ENCODE data around the gene GAB2.

Gene GAB2

DNA sequence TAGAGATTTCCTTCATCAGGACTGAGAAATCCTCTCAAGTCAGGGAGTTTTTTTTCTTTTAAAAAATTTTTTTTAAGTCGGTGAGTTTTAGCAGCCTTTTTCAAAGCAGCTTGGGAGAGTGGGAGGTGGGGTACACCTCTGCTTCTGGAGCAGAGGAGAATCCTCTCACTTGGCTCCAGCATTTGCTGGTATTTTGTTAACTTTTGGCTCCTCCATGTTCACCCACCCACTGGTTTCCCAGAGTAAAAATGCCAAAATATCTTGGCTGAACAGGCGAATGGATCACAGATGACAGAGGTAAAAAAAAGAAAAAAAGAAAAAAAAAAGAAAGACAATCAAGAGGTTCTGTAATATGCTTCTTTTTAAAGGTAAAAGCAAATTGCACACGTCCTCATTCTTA is 68.0 kb downstream of the GAB2 start:
- Histone ChIP-seq H3K4me1 (ENCODE audit: control insufficient read depth in 2 of 2, insufficient read depth in 1 of 2, low read depth in 1 of 2, low read length in 2 of 2) (peaks cover 20 to 21% of the 10 kb centered on the region in 2 donors), H3K14ac (ENCODE audit: low read length) (no peak overlapping the region), H2BK120ac (ENCODE audit: low read depth, low read length) (no peak overlapping the region), H3K27me3 (ENCODE audit: control insufficient read depth in 3 of 3, insufficient read depth in 3 of 3, low read depth in 1 of 3, low read length in 3 of 3) (no peaks in the 10 kb centered on the region), H3K18ac (ENCODE audit: low read length) (peak overlapping the region; percentile 32), H3K23ac (ENCODE audit: low read depth, low read length, poor library complexity) (no peak overlapping the region), H2AK5ac (ENCODE audit: low read depth, low read length) (no peak overlapping the region), H3K4ac (ENCODE audit: low read length) (no peak overlapping the region), H4K91ac (ENCODE audit: low read depth, low read length, poor library complexity) (no peak overlapping the region), H3K36me3 (replicated peaks in 1 of 2; ENCODE audit: control insufficient read depth in 2 of 2, insufficient read depth in 2 of 2, low read length in 2 of 2) (no peaks in the 10 kb centered on the region), H2AFZ (ENCODE audit: low read length) (peak overlapping the region; percentile 61), H3K4me3 (ENCODE audit: low read length in 2 of 2) (no peak overlapping the region), H4K8ac (ENCODE audit: low read depth, low read length) (no peak overlapping the region), H2BK12ac (ENCODE audit: low read length) (no peak overlapping the region), H3K9me3 (replicated peaks in 1 of 2; ENCODE audit: control insufficient read depth in 2 of 2, insufficient read depth in 1 of 2, low read depth in 1 of 2, low read length in 2 of 2) (no peaks in the 10 kb centered on the region), H3K27ac (replicated peaks; ENCODE audit: low read length) (peak overlapping the region; percentile 45), H3K9ac (ENCODE audit: low read depth, low read length, poor library complexity) (no peak overlapping the region), H2BK15ac (ENCODE audit: low read length) (no peak overlapping the region), H3K4me2 (ENCODE audit: insufficient read depth, low read length, poor library complexity, severe bottlenecking) (no peak overlapping the region), H3K79me1 (ENCODE audit: low read depth, low read length) (peaks cover 2% of the 10 kb centered on the region), H2BK5ac (ENCODE audit: low read length) (no peak overlapping the region)
- DNase-seq (ENCODE audit: low spot score): no peak
- no CpG with 5 or more reads among the region's 3 CpGs for WGBS, 2 donors (ENCODE audit: extremely low coverage in 2 of 2, insufficient read length in 2 of 2, insufficient replicate concordance in 1 of 2)

DNA sequence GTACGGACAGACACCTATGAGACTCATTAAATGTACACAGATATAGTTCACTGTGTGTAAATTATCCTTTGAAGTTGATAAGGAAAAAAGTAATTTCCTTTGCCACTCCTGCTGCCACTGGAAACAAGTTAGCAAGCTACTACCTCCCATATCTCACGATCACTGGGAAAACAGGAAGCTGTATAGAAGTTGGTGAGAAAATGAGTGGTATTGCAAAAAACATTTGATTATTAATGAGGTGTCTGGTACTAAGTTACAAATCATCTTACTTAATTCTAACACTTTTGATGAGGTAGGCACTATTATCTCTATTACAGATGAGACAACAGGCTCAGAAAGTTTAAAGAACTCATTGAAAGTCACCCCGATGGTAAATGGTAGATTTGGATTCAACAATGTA is 68.5 kb downstream of the GAB2 start:
- Histone ChIP-seq H2BK15ac (ENCODE audit: low read length) (no peak overlapping the region), H2BK5ac (ENCODE audit: low read length) (no peak overlapping the region), H3K14ac (ENCODE audit: low read length) (no peak overlapping the region), H3K79me1 (ENCODE audit: low read depth, low read length) (peaks cover 2% of the 10 kb centered on the region), H3K4me1 (ENCODE audit: control insufficient read depth in 2 of 2, insufficient read depth in 1 of 2, low read depth in 1 of 2, low read length in 2 of 2) (peaks cover 17 to 18% of the 10 kb centered on the region in 2 donors), H2BK120ac (ENCODE audit: low read depth, low read length) (no peak overlapping the region), H3K4me3 (ENCODE audit: low read length in 2 of 2) (no peak overlapping the region), H3K23ac (ENCODE audit: low read depth, low read length, poor library complexity) (no peak overlapping the region), H4K91ac (ENCODE audit: low read depth, low read length, poor library complexity) (no peak overlapping the region), H3K36me3 (replicated peaks in 1 of 2; ENCODE audit: control insufficient read depth in 2 of 2, insufficient read depth in 2 of 2, low read length in 2 of 2) (no peaks in the 10 kb centered on the region), H2AK5ac (ENCODE audit: low read depth, low read length) (no peak overlapping the region), H3K4ac (ENCODE audit: low read length) (no peak overlapping the region), H2BK12ac (ENCODE audit: low read length) (no peak overlapping the region), H3K27ac (replicated peaks; ENCODE audit: low read length) (no peak overlapping the region), H2AFZ (ENCODE audit: low read length) (no peak overlapping the region), H4K8ac (ENCODE audit: low read depth, low read length) (no peak overlapping the region), H3K18ac (ENCODE audit: low read length) (no peak overlapping the region), H3K27me3 (ENCODE audit: control insufficient read depth in 3 of 3, insufficient read depth in 3 of 3, low read depth in 1 of 3, low read length in 3 of 3) (no peaks in the 10 kb centered on the region), H3K4me2 (ENCODE audit: insufficient read depth, low read length, poor library complexity, severe bottlenecking) (no peak overlapping the region), H3K9ac (ENCODE audit: low read depth, low read length, poor library complexity) (no peak overlapping the region), H3K9me3 (replicated peaks in 1 of 2; ENCODE audit: control insufficient read depth in 2 of 2, insufficient read depth in 1 of 2, low read depth in 1 of 2, low read length in 2 of 2) (no peaks in the 10 kb centered on the region)
- no CpG with 5 or more reads among the region's 3 CpGs for WGBS, 2 donors (ENCODE audit: extremely low coverage in 2 of 2, insufficient read length in 2 of 2, insufficient replicate concordance in 1 of 2)
- no peak for DNase-seq (ENCODE audit: low spot score)

DNA sequence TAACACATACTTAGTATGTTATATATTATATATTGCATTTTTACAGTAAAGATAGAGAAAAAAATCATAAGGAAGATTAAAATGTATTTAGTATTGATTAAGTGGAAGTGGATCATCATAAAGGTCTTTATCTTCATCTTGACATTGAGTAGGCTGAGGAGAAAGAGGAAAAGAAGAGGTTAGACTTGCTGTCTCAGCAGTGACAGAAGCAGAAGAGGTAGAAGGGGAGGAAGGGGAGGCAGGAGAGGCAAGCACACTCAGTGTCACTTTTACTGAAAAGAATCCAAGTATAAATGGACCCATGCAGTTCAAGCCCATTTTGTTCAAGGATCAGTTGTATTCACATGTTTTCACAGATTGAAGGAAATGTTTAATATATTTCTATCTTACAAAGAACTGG is 69.7 kb downstream of the GAB2 start:
- DNase-seq (ENCODE audit: low spot score): no peak
- Histone ChIP-seq H2BK12ac (ENCODE audit: low read length) (no peak overlapping the region), H3K4me3 (ENCODE audit: low read length in 2 of 2) (no peak overlapping the region), H2BK5ac (ENCODE audit: low read length) (no peak overlapping the region), H4K8ac (ENCODE audit: low read depth, low read length) (no peak overlapping the region), H3K27ac (replicated peaks; ENCODE audit: low read length) (no peak overlapping the region), H3K79me1 (ENCODE audit: low read depth, low read length) (no peaks in the 10 kb centered on the region), H2BK120ac (ENCODE audit: low read depth, low read length) (no peak overlapping the region), H2AK5ac (ENCODE audit: low read depth, low read length) (no peak overlapping the region), H3K9ac (ENCODE audit: low read depth, low read length, poor library complexity) (no peak overlapping the region), H3K4me2 (ENCODE audit: insufficient read depth, low read length, poor library complexity, severe bottlenecking) (no peak overlapping the region), H3K18ac (ENCODE audit: low read length) (no peak overlapping the region), H3K36me3 (replicated peaks in 1 of 2; ENCODE audit: control insufficient read depth in 2 of 2, insufficient read depth in 2 of 2, low read length in 2 of 2) (no peaks in the 10 kb centered on the region), H3K23ac (ENCODE audit: low read depth, low read length, poor library complexity) (no peak overlapping the region), H3K14ac (ENCODE audit: low read length) (no peak overlapping the region), H4K91ac (ENCODE audit: low read depth, low read length, poor library complexity) (no peak overlapping the region), H3K9me3 (replicated peaks in 1 of 2; ENCODE audit: control insufficient read depth in 2 of 2, insufficient read depth in 1 of 2, low read depth in 1 of 2, low read length in 2 of 2) (no peaks in the 10 kb centered on the region), H3K4ac (ENCODE audit: low read length) (no peak overlapping the region), H3K4me1 (ENCODE audit: control insufficient read depth in 2 of 2, insufficient read depth in 1 of 2, low read depth in 1 of 2, low read length in 2 of 2) (peaks cover 15 to 17% of the 10 kb centered on the region in 2 donors), H3K27me3 (ENCODE audit: control insufficient read depth in 3 of 3, insufficient read depth in 3 of 3, low read depth in 1 of 3, low read length in 3 of 3) (no peaks in the 10 kb centered on the region), H2AFZ (ENCODE audit: low read length) (no peak overlapping the region), H2BK15ac (ENCODE audit: low read length) (no peak overlapping the region)

DNA sequence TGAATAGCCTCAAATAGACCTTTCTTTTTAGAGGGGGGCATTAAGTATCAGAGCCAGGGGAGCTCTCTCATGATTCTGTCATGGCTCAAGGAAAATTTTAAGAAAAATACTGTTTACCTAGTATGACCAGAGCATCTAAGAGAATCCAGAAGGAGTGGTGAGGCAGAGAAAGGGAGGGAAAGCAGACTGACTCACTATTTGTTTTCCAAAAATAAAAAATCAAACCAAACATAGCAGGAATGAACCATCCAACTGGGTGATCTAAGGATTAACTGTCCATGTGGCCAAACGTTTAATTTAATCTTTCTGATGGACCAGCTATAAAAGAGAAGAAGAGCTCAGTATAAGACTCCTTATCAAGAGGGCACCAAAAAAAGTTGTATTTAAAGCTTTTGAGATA is 70.8 kb downstream of the GAB2 start:
- no peak overlapping the region for H3K27ac ChIP-seq (replicated peaks; ENCODE audit: low read length)
- H3K4me3 ChIP-seq (ENCODE audit: low read length in 2 of 2): no peak overlapping the region
- no peak overlapping the region for H4K8ac ChIP-seq (ENCODE audit: low read depth, low read length)
- no peak overlapping the region for H2BK15ac ChIP-seq (ENCODE audit: low read length)
- H2BK120ac ChIP-seq (ENCODE audit: low read depth, low read length): no peak overlapping the region
- H3K79me1 ChIP-seq (ENCODE audit: low read depth, low read length): no peaks in the 10 kb centered on the region
- no peak overlapping the region for H2AFZ ChIP-seq (ENCODE audit: low read length)
- no peaks in the 10 kb centered on the region for H3K9me3 ChIP-seq (replicated peaks in 1 of 2; ENCODE audit: control insufficient read depth in 2 of 2, insufficient read depth in 1 of 2, low read depth in 1 of 2, low read length in 2 of 2)
- no peak overlapping the region for H2BK12ac ChIP-seq (ENCODE audit: low read length)
- H3K27me3 ChIP-seq (ENCODE audit: control insufficient read depth in 3 of 3, insufficient read depth in 3 of 3, low read depth in 1 of 3, low read length in 3 of 3): no peaks in the 10 kb centered on the region
- no peak overlapping the region for H4K91ac ChIP-seq (ENCODE audit: low read depth, low read length, poor library complexity)
- H2BK5ac ChIP-seq (ENCODE audit: low read length): no peak overlapping the region
- no peak overlapping the region for H3K9ac ChIP-seq (ENCODE audit: low read depth, low read length, poor library complexity)
- peaks cover 15 to 17% of the 10 kb centered on the region in 2 donors for H3K4me1 ChIP-seq (ENCODE audit: control insufficient read depth in 2 of 2, insufficient read depth in 1 of 2, low read depth in 1 of 2, low read length in 2 of 2)
- H3K23ac ChIP-seq (ENCODE audit: low read depth, low read length, poor library complexity): no peak overlapping the region
- no peak for DNase-seq (ENCODE audit: low spot score)
- no CpG with 5 or more reads among the region's 1 CpG for WGBS, 2 donors (ENCODE audit: extremely low coverage in 2 of 2, insufficient read length in 2 of 2, insufficient replicate concordance in 1 of 2)
- H3K4me2 ChIP-seq (ENCODE audit: insufficient read depth, low read length, poor library complexity, severe bottlenecking): no peak overlapping the region
- H3K14ac ChIP-seq (ENCODE audit: low read length): no peak overlapping the region
- no peaks in the 10 kb centered on the region for H3K36me3 ChIP-seq (replicated peaks in 1 of 2; ENCODE audit: control insufficient read depth in 2 of 2, insufficient read depth in 2 of 2, low read length in 2 of 2)
- H3K4ac ChIP-seq (ENCODE audit: low read length): no peak overlapping the region
- no peak overlapping the region for H3K18ac ChIP-seq (ENCODE audit: low read length)
- H2AK5ac ChIP-seq (ENCODE audit: low read depth, low read length): no peak overlapping the region

All from neuronal stem cell (in vitro differentiated cells).